Eye (tissue), 1 donor: ENCODE data around the gene GRAMD1B.
A peak's percentile ranks its signal among the peaks of the same experiment; 100 is the strongest.
"Not testable (repeated sequence)": the region's sequence is repeated elsewhere in the genome, so short reads cannot be mapped to it uniquely, and the experiment has no call there.

Source experiments
- DNase-seq: peaks from one replicate; pipeline ENCODE4 v3.0.0-alpha.2; 2015

Gene GRAMD1B

GRCh38 chr11:123653827-123654565, 223.9 kb downstream of the GRAMD1B start:
- peak; percentile 86 for DNase-seq

- DNase-seq = peak; percentile 95
These were observed 224.6 kb downstream of the GRAMD1B start, which contains the start of gene SCN3B for GRCh38 chr11:123654566-123655081. Gene SCN3B (minus strand): TSS chr11:123654624. CDS start chr11:123653801, 823 bp downstream.

- no peak for DNase-seq
These were observed 229.2 kb downstream of the GRAMD1B start for GRCh38 chr11:123659311-123659710.

GRCh38 chr11:123659965-123660364, 229.9 kb downstream of the GRAMD1B start:
- not testable (repeated sequence) for DNase-seq

GRCh38 chr11:123665306-123665705, 235.2 kb downstream of the GRAMD1B start:
- DNase-seq = no peak

- no peak for DNase-seq
These were observed 240.0 kb downstream of the GRAMD1B start for GRCh38 chr11:123670081-123670480.

GRCh38 chr11:123671534-123671933, 241.5 kb downstream of the GRAMD1B start:
- DNase-seq = no peak

GRCh38 chr11:123672568-123672967, 242.5 kb downstream of the GRAMD1B start:
- DNase-seq = no peak

GRCh38 chr11:123674297-123674696, 244.2 kb downstream of the GRAMD1B start:
- DNase-seq = no peak
